K562 (cell line): ENCODE data around the gene NOS1. TPM values are rescaled to one million over a fixed set of nuclear protein-coding genes. Genes with fewer than 3 reads are reported as not detected.

Source experiments
- BRF1 ChIP-seq: IDR thresholded peaks from 3 replicates; pipeline ENCODE4 v1.6.1; 2011; ENCODE audit warnings: borderline replicate concordance, mild to moderate bottlenecking; ENCODE audit not compliant: insufficient read length; ENCODE audit errors: extremely low read depth
- E2F8 ChIP-seq: fragments of 450-650 bp; IDR thresholded peaks from 2 replicates; pipeline ENCODE4 v1.7.1; 2018; ENCODE audit warnings: mild to moderate bottlenecking, low read depth; ENCODE audit not compliant: partially characterized antibody
- ETV1 ChIP-seq: fragments of 450-650 bp; conservative IDR thresholded peaks from 2 replicates; pipeline ENCODE4 v1.6.1; 2016; ENCODE audit warnings: missing genetic modification characterization, control low read depth, low read depth, missing compliant biosample characterization
- ETV5 ChIP-seq: sonication (generic); formaldehyde crosslinking; IDR thresholded peaks from 2 replicates; pipeline ENCODE4 v1.4.0; 2020; ENCODE audit warnings: low read depth, mild to moderate bottlenecking, missing genetic modification reagents
- HBP1 ChIP-seq: fragments of 450-650 bp; formaldehyde crosslinking; IDR thresholded peaks from 2 replicates; pipeline ENCODE4 v1.4.0; 2022; ENCODE audit warnings: missing genetic modification characterization
- ID3 ChIP-seq, 2 experiments: fragments of 250-450 bp in 1 of 2; fragments of 450-650 bp in 1 of 2; sonication (Bioruptor Pico) in 1 of 2; IDR thresholded peaks; 2 replicates each; pipeline versions ENCODE4 v1.6.1 to v1.8.0; 2016 to 2021; ENCODE audit warnings: mild to moderate bottlenecking in 2 of 2, moderate library complexity in 2 of 2, missing compliant biosample characterization in 1 of 2, missing genetic modification characterization in 1 of 2
- NELFE ChIP-seq: IDR thresholded peaks from 2 replicates; pipeline ENCODE4 v1.6.1; 2011; ENCODE audit warnings: mild to moderate bottlenecking; ENCODE audit not compliant: insufficient read depth, insufficient read length
- PTBP1 ChIP-seq: fragments of 200-400 bp; formaldehyde crosslinking; IDR thresholded peaks from 2 replicates; pipeline ENCODE4 v1.6.1; 2017; ENCODE audit warnings: low read depth, low read length
- ZBTB49 ChIP-seq: sonication (generic); formaldehyde crosslinking; IDR thresholded peaks from 2 replicates; pipeline ENCODE4 v1.8.0; 2022; ENCODE audit warnings: missing genetic modification reagents, mild to moderate bottlenecking, borderline replicate concordance
- ZBTB5 ChIP-seq: fragments of 450-650 bp; IDR thresholded peaks from 2 replicates; pipeline ENCODE4 v1.6.1; 2017; ENCODE audit warnings: antibody characterized with exemption
- ZNF655 ChIP-seq: fragments of 250-450 bp; sonication (Bioruptor Pico); IDR thresholded peaks from 2 replicates; pipeline ENCODE4 v1.5.0; 2021
- ZNF778 ChIP-seq: fragments of 450-650 bp; formaldehyde crosslinking; IDR thresholded peaks from 2 replicates; pipeline ENCODE4 v1.4.0; 2020; ENCODE audit warnings: mild to moderate bottlenecking, moderate library complexity
- polyA plus RNA-seq, 8 experiments: library from polyadenylated mRNA; depleted of rRNA in 4 of 8; stranded (reverse) in 5 of 8; unstranded in 3 of 8; fragments of >200 nt; fragmentation: Nextera tagmentation in 2 of 8; fragmentation: Illumina TruSeq in 1 of 8; extraction: Ambion mirVana in 2 of 8; extraction: Trizol in 1 of 8; gene quantifications; 2 replicates each; pipeline versions ENCODE4 v1.2.1 to v1.2.3, GENCODE V29; 2011 to 2014; ENCODE audit warnings: inconsistent platforms in 1 of 8, missing spikeins in 1 of 8
- total RNA-seq, 7 experiments: library from RNA; depleted of rRNA in 6 of 7; stranded (reverse); fragments of >200 nt in 6 of 7; fragmentation: Illumina TruSeq in 2 of 7; extraction: Trizol in 2 of 7; gene quantifications; 2 replicates each; pipeline versions ENCODE4 v1.2.1 to v1.2.3, GENCODE V29; 2011 to 2021; ENCODE audit warnings: low replicate concordance in 1 of 7

NOS1 gene
- total and polyA plus RNA-seq, 9 of the 15 experiments (the other 6 are each of a cell fraction or from before 2014, with no cell fraction given): not detected

- TF ChIP-seq HBP1 (CRISPR knock-in tag) (no peak), BRF1 (no peak), ETV1 (tag) (no peak), ZNF778 (CRISPR knock-in tag) (no peak), ID3 (CRISPR knock-in tag; IDR thresholded peaks at IDR 0.05) (no peak), ID3 (tag; IDR thresholded peaks at IDR 0.05) (no peak), ZBTB49 (CRISPR knock-in tag) (no peak), E2F8 (no peak), ZBTB5 (no peak), ZNF655 (no peak), NELFE (no peak), PTBP1 (no peak), ETV5 (CRISPR knock-in tag) (no peak)
Measured at GRCh38 chr12:117188121-117188665, 173.2 kb downstream of the NOS1 start (continued).
